Naive thymus-derived CD8-positive, alpha-beta T cell (primary cell): ENCODE data around the gene ADCY10. TPM values are rescaled to one million over a fixed set of nuclear protein-coding genes. Genes with fewer than 3 reads are reported as not detected.
A peak's percentile ranks its signal among the peaks of the same experiment; 100 is the strongest.

Experiments
- ATAC-seq, 2 donors: fragments of 150-1000 bp; cut with Tn5 transposase in 1 of 2; sonication (Bioruptor Pico), chemical (Tn5 transposase) in 1 of 2; 1 replicate in 1 of 2; 2 replicates in 1 of 2; pipeline ENCODE4 v1.10.0; 2021; ENCODE audit warnings: mild to moderate bottlenecking in 2 of 2, moderate library complexity in 2 of 2
- POLR2A ChIA-PET: fragments of 350-600 bp; sonication (Branson Sonifier 250); formaldehyde crosslinking; loops from one replicate; lab custom pipeline; 2021; ENCODE audit warnings: antibody characterized with exemption; lab: Charles Lee
- DNase-seq, 10 donors: peaks; one replicate each; pipeline versions ENCODE4 v3.0.0 to v3.0.0-alpha.2; 2020 to 2022
- H3K27ac Mint-ChIP-seq, 10 donors: one replicate each; pipeline ENCODE4 v1.8.0; 2020 to 2022; ENCODE audit warnings: mild to moderate bottlenecking in 10 of 10, mixed read lengths in 10 of 10, moderate library complexity in 4 of 10, inconsistent platforms in 1 of 10
- H3K27me3 Mint-ChIP-seq, 5 donors: one replicate each; pipeline ENCODE4 v1.8.0; 2021 to 2022; ENCODE audit warnings: mixed read lengths in 5 of 5
- H3K36me3 Mint-ChIP-seq, 3 donors: one replicate each; pipeline ENCODE4 v1.8.0; 2020 to 2022; ENCODE audit warnings: mixed read lengths in 3 of 3, mild to moderate bottlenecking in 2 of 3, inconsistent platforms in 1 of 3
- H3K4me1 Mint-ChIP-seq, 4 donors: one replicate each; pipeline ENCODE4 v1.8.0; 2021 to 2022; ENCODE audit warnings: mixed read lengths in 4 of 4
- H3K4me3 Mint-ChIP-seq, 10 donors: one replicate each; pipeline ENCODE4 v1.8.0; 2020 to 2022; ENCODE audit warnings: mild to moderate bottlenecking in 10 of 10, mixed read lengths in 10 of 10, moderate library complexity in 6 of 10, inconsistent platforms in 1 of 10
- H3K9me3 Mint-ChIP-seq, 9 donors: one replicate each; pipeline ENCODE4 v1.8.0; 2020 to 2022; ENCODE audit warnings: mixed read lengths in 9 of 9, mild to moderate bottlenecking in 3 of 9, inconsistent platforms in 1 of 9, moderate library complexity in 1 of 9
- polyA plus RNA-seq, 3 donors: library from polyadenylated mRNA; unstranded; fragments of 300-500 nt; fragmentation: Illumina TruSeq; gene quantifications; one replicate each; pipeline ENCODE4 v1.2.3, GENCODE V29; 2021
- total RNA-seq, 8 experiments: library from RNA in 2 of 8; stranded (reverse) in 2 of 8; gene quantifications; one replicate each; pipeline ENCODE4 v1.2.3 and lab custom pipeline; 2021 to 2026

ADCY10 gene
- total and polyA plus RNA-seq, 5 experiments from 2014 or later = 0.41 to 1.1 TPM; not detected in 3

DNA sequence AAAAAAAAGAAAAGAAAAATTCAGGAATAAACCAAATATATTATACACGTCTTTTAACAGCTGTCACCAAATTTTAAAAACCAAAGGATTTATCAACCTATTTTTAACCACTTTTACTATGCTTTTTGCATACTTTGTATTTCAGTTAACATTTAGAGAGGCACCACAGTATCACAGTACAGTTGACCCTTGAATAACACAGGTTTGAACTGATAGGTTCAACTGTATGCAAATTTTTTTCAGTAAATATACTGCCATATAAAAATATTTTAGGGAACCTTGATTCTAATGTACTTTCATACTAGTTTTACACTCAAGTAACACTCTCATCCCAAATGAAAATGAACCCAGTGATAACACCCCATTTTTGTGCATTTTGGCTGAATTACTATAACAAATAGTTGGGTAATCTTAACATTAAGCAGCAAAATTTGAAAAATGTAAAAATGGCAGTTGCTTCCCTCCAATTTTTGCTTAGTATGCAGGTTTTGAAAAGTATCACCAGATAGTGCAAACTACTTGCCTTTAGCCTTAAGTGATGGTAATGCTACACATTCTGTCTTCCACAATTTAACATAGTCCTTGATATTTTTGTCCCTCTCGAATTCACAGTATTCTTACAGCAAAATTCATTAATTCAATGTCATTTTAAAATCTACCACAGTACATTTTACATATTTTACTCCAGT, 10.8 kb upstream of the ADCY10 start:
- Mint-ChIP-seq H3K4me1 (peaks cover 8 to 23% (median 12%) of the 10 kb centered on the region in 4 donors), H3K27ac (no peak overlapping the region), H3K4me3 (no peak overlapping the region), H3K9me3 (no peaks in the 10 kb centered on the region), H3K36me3 (peaks cover 0 to 26% (median 5%) of the 10 kb centered on the region in 3 donors), H3K27me3 (no peaks in the 10 kb centered on the region)
- no peak for ATAC-seq
- no peak for DNase-seq
- POLR2A ChIA-PET = interaction anchor here (0.5 to 1.2 kb wide), 2 partner anchors 11 to 28 kb away, joined by 3 to 4 read pairs; no protein-coding TSS in a partner anchor

DNA sequence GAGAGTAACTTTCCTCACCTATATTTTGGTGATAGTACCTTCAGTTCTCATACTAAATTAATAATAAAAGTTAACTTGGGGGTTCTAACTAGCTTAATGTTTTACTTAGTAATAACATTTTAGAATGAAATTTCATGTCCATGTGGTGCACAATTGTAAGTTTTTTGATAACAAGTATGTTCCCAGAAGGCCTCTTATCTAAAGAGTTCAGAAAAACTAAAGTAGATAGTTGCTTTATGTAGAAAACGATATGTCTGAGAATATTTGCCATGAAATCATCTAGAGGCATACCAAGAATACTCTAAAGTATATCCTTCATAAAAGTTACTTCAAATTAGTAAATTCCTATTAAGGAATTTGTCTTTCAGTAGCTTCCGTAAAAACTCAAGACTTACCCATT, 10.2 kb upstream of the ADCY10 start:
- H3K4me1 Mint-ChIP-seq = peaks cover 8 to 21% (median 12%) of the 10 kb centered on the region in 4 donors
- H3K27ac Mint-ChIP-seq = no peak overlapping the region
- POLR2A ChIA-PET = interaction anchor here (1.2 kb wide), 1 partner anchor 12 kb away, joined by 4 read pairs; no protein-coding TSS in a partner anchor
- no peak for ATAC-seq
- no peaks in the 10 kb centered on the region for H3K9me3 Mint-ChIP-seq
- H3K36me3 Mint-ChIP-seq = peaks cover 0 to 28% (median 5%) of the 10 kb centered on the region in 3 donors
- H3K27me3 Mint-ChIP-seq = no peaks in the 10 kb centered on the region
- H3K4me3 Mint-ChIP-seq = no peak overlapping the region
- no peak for DNase-seq

DNA sequence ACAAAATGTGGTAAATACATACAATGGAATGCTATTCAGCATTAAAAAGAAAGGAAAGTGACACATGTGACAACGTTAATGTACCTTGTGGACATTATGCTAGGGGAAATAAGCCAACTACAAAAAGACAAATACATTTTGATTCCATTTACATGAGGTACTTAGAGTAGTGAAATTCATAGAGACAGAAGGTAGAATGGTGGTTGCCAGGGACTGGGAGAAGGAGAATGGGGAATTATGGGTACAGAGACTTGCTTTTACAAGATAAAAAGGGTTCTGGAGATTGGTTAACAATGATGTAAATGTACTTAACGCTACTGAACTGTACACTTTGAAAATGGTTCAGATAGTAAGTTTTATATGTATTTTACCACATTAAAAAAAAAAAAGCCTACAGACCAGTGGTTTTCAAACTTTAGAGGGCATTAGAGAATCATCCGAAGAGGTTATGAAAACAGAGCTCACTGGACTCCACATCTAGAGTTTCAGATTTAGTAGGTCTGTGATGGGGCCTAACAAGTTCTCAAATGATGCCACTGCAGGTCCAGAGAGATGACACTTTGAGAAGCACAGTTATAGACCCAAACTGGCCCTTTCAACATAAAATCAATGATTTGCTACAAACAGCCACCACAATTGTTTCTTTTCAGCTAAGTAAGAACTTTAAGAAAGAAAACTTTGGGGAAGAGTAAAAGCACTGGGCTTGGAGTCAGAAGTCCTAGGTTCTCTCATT, 9.6 kb upstream of the ADCY10 start:
- no peaks in the 10 kb centered on the region for H3K27me3 Mint-ChIP-seq
- no peak overlapping the region for H3K4me3 Mint-ChIP-seq
- POLR2A ChIA-PET = interaction anchor here (1.2 kb wide), 1 partner anchor 12 kb away, joined by 4 read pairs; no protein-coding TSS in a partner anchor

DNA sequence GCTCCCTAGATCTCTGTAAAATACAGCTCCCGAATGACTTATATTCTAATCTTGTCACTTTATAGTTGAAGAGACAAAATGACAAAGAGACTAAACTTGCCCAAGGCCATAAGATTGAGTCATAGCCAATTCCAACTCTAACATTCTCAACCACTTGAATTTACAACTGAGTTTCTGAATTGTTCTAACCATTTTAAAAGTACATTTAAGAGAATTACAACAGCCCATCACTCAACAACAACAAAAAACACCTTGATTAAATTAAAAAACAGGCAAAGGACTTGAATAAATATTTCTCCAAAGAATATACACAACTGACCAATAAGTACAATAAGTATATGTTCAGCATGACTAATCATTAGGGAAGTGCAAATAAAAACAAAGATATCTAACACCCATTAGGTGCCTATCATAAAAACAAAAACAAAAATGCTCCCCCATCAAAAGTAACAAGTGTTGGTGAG, 8.7 kb upstream of the ADCY10 start:
- H3K9me3 Mint-ChIP-seq = no peaks in the 10 kb centered on the region
- H3K27me3 Mint-ChIP-seq = no peaks in the 10 kb centered on the region
- no peak overlapping the region for H3K4me3 Mint-ChIP-seq
- H3K27ac Mint-ChIP-seq = no peak overlapping the region
- ATAC-seq (no peak), DNase-seq (no peak)
- POLR2A ChIA-PET = no interaction called here
- peaks cover 8 to 20% (median 12%) of the 10 kb centered on the region in 4 donors for H3K4me1 Mint-ChIP-seq
- peaks cover 0 to 40% (median 8%) of the 10 kb centered on the region in 3 donors for H3K36me3 Mint-ChIP-seq

More for the DNA sequence above, 9.6 kb upstream of the ADCY10 start:
- Mint-ChIP-seq H3K9me3 (no peaks in the 10 kb centered on the region), H3K4me1 (peaks cover 8 to 21% (median 12%) of the 10 kb centered on the region in 4 donors), H3K27ac (no peak overlapping the region), H3K36me3 (peaks cover 0 to 31% (median 5%) of the 10 kb centered on the region in 3 donors)
- ATAC-seq (no peak), DNase-seq (no peak)

DNA sequence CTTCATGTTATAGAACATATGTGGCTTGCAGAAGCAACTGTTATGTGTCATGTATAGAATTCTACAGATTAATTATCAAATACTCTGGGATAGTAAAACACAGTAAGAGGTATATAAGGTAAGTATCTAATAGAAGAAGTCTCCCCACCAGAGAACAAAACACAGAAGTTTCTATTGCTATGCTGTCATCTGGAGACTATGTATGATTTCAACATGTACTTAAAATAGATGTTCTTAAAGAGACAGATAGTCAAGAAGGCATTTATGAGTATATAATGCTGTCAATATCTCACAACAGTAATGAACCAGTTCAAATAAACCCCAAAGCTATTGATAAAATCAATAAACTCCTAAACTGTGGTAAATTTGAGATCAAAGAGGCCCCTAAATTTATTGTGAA, 8.1 kb upstream of the ADCY10 start:
- H3K9me3 Mint-ChIP-seq = no peaks in the 10 kb centered on the region
- POLR2A ChIA-PET = no interaction called here
- H3K4me1 Mint-ChIP-seq = peaks cover 4 to 15% (median 7%) of the 10 kb centered on the region in 4 donors
- ATAC-seq = no peak
- H3K36me3 Mint-ChIP-seq = peaks cover 0 to 46% (median 10%) of the 10 kb centered on the region in 3 donors
- no peak for DNase-seq
- no peak overlapping the region for H3K27ac Mint-ChIP-seq
- no peak overlapping the region for H3K4me3 Mint-ChIP-seq
- H3K27me3 Mint-ChIP-seq = no peaks in the 10 kb centered on the region

DNA sequence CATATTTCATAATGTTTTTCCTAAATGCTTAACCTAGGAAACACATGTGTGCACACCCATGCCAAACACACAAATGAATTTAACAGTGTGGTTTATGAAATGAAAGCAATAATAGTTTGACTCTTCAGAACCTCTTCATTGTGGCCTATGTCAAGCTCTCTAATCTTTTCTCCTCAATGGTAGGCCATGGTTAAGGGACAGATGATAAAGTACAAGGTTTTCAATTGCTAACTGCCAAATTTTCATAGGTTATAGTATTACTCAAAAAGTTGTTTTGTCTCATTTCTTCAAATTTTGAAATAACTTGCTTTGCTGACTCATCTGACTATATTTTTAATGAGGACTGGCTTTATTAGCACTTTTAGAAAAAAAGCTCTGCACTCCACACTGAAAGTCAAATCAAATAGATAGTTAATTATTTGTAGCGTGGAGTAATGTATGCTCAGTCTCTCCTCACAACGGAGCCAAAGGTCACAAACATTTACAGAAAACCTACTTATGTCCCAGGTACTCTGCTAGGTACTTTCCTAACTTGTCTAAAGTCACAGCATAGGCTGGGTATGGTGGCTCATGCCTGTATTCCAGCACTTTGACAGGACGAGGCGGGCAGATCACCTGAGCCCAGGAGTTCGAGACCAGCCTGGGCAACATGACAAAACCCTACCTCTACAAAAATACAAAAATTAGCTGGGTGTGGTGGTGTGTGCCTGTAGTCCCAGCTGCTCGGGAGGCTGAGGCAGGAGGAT, 3.0 kb upstream of the ADCY10 start:
- H3K4me1 Mint-ChIP-seq = peaks cover 0 to 2% (median under 1%) of the 10 kb centered on the region in 4 donors
- no peak for DNase-seq
- ATAC-seq = no peak
- peak overlapping the region in 1 of 10 donors; percentile 43 for H3K27ac Mint-ChIP-seq
- no peak overlapping the region for H3K4me3 Mint-ChIP-seq
- H3K27me3 Mint-ChIP-seq = no peaks in the 10 kb centered on the region
- no peaks in the 10 kb centered on the region for H3K9me3 Mint-ChIP-seq
- POLR2A ChIA-PET = interaction anchor here (1.3 kb wide), 1 partner anchor 20 kb away, joined by 3 read pairs; the partner anchor contains the start of genes DCAF6 and MPC2
- H3K36me3 Mint-ChIP-seq = peaks cover 0 to 48% (median 9%) of the 10 kb centered on the region in 3 donors

DNA sequence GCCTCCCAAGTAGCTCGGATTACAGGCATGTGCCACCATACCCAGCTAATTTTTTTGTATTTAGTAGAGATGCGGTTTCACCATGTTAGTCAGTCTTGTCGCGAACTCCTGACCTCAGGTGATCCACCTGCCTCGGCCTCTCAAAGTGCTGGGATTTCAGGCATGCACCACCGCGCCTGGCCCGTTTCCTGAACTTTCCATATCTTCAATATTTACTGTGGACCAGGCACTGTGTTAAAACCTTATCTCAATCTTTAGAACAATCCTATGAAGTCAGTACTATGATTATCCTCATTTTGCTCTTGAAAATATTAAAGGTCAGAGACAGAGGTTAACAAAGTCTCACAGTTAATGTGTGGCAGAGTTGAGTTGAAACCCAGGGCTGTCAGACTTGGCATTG, 1.6 kb upstream of the ADCY10 start:
- Mint-ChIP-seq H3K27me3 (no peaks in the 10 kb centered on the region), H3K27ac (peak overlapping the region in 2 of 10 donors; percentile 42 to 48), H3K4me1 (peaks cover 0 to 1% (median 0%) of the 10 kb centered on the region in 4 donors), H3K4me3 (no peak overlapping the region), H3K36me3 (peaks cover 0 to 48% (median 9%) of the 10 kb centered on the region in 3 donors), H3K9me3 (peaks cover 0 to under 1% (median 0%) of the 10 kb centered on the region in 9 donors)
- POLR2A ChIA-PET = no interaction called here
- DNase-seq = no peak
- ATAC-seq = no peak

DNA sequence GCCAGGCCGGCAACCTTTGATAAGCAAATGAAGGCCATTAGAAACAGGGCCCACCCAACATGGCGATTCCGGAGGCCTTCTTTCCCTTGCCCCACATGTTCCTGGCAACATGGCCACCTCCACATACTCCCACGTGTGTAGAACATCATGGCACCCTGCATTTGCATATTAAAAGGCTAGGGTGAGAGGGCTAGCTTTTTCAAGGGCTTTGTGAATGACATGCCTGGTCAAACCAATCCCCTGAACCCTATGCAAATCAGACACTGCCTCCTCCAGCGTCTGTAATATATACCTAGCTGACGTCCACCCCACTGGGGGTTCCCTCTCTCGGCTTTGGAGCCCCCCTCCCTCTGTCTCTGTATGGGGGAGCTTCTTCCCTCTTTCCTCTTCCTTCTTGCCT, 1.6 kb downstream of the ADCY10 start:
- Mint-ChIP-seq H3K9me3 (peaks cover 0 to 26% (median 9%) of the 10 kb centered on the region in 9 donors), H3K36me3 (peaks cover 8 to 21% (median 10%) of the 10 kb centered on the region in 3 donors), H3K4me3 (no peak overlapping the region), H3K27me3 (no peaks in the 10 kb centered on the region), H3K4me1 (peaks cover 0 to 1% (median 0%) of the 10 kb centered on the region in 4 donors), H3K27ac (no peak overlapping the region)
- no peak for DNase-seq
- POLR2A ChIA-PET = no interaction called here
- no peak for ATAC-seq

DNA sequence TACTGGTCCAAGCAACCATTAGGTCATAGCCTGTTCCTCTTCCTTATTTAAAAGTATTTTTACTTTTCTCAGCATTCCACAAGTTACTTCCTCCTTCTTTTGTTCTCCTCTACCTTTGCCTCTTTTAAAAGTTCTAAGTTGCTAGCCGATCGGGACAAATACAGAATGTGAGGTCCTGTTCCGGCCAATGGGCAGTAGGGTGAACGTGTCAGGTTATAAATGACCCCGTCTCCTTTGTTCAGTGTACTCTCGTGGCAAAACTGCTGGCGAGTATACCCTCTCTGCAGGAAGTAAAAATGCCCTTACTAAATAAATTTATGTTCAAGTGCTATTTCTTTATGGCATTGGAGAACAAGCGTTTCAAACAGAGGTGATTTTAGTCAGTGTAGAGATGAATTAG, 2.5 kb downstream of the ADCY10 start:
- DNase-seq = no peak
- peaks cover 0 to 26% (median 9%) of the 10 kb centered on the region in 9 donors for H3K9me3 Mint-ChIP-seq
- no peak overlapping the region for H3K4me3 Mint-ChIP-seq
- ATAC-seq = no peak
- POLR2A ChIA-PET = no interaction called here
- H3K27me3 Mint-ChIP-seq = peaks cover 0 to 2% (median 0%) of the 10 kb centered on the region in 5 donors
- peaks cover 2 to 14% (median 10%) of the 10 kb centered on the region in 3 donors for H3K36me3 Mint-ChIP-seq
- H3K4me1 Mint-ChIP-seq = peaks cover 0 to 1% (median 0%) of the 10 kb centered on the region in 4 donors
- no peak overlapping the region for H3K27ac Mint-ChIP-seq

DNA sequence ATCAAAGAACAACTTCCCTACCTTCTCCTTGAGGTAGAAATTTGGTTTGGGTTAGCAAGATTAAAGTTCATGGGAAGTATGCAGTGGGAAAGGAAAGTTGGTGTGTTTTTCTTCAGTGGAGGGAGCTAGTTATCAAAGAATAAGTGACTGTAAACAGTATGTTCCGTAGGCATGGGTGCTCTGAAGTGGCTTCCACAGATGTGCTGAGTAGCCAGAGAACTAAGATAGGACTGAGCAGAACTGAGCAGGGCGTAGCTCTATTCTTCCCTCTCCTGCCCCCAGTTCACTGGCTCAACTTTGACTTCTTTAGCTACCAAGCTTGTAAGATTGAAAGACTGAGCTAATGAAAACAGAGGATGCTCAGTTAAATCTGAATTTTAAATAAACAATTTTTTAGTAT, 3.4 kb downstream of the ADCY10 start:
- H3K27ac Mint-ChIP-seq = no peak overlapping the region
- POLR2A ChIA-PET = no interaction called here
- DNase-seq (no peak), ATAC-seq (peak in 1 of 2 donors; percentile 33)
- H3K4me3 Mint-ChIP-seq = no peak overlapping the region
- no peaks in the 10 kb centered on the region for H3K4me1 Mint-ChIP-seq
- H3K27me3 Mint-ChIP-seq = peaks cover 0 to 2% (median 0%) of the 10 kb centered on the region in 5 donors
- peaks cover 2 to 10% (median 6%) of the 10 kb centered on the region in 3 donors for H3K36me3 Mint-ChIP-seq
- H3K9me3 Mint-ChIP-seq = peaks cover 0 to 26% (median 9%) of the 10 kb centered on the region in 9 donors

DNA sequence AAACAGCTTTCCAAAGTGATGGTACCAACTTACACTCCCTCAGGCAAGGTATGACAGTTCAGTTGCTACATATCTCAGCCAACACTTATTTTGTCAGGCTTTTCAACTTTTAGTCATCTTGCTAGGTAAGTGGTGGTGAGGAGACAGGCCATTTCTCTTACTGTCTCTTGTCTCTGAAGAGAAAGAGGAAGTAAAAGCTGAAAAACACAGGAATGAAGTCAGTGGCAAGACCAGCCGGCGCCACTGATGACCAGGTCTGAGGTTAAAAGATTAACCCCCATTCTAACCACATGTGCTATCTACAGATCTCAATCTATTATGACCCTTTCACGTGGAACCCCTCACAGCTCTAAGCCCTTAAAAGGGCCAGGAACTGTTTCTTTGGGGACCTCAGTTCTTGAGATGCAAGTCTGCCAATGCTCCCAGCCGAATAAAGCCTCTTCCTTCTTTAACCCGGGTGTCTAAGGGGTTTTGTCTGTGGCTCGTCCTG, 4.2 kb downstream of the ADCY10 start:
- POLR2A ChIA-PET = no interaction called here
- Mint-ChIP-seq H3K36me3 (peaks cover 2 to 10% (median 3%) of the 10 kb centered on the region in 3 donors), H3K4me1 (no peaks in the 10 kb centered on the region), H3K27ac (no peak overlapping the region), H3K9me3 (peaks cover 0 to 26% (median 9%) of the 10 kb centered on the region in 9 donors), H3K4me3 (no peak overlapping the region), H3K27me3 (peaks cover 0 to 2% (median 0%) of the 10 kb centered on the region in 5 donors)
- no peak for DNase-seq
- ATAC-seq = no peak

DNA sequence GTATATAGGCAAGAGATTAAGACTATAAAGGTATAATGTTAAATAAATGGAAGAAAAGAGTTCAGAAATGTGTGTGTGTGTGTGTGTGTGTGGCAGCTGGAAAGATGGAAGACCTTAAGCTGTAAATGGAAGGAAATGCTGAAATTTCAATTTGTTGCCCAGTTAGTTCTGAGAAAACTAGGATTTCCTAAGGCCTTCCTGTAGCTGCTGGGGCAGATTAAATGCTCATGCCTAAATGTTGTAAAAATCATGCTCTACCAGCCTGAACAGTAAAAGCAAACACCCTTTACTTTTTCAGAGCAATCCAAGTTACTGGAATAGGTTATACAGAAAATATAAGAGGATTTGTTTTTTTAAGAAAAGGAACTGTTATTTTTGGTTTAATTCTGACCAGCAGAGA, 8.3 kb downstream of the ADCY10 start:
- peaks cover 0 to 26% (median 9%) of the 10 kb centered on the region in 9 donors for H3K9me3 Mint-ChIP-seq
- DNase-seq = no peak
- H3K4me3 Mint-ChIP-seq = no peak overlapping the region
- no peak for ATAC-seq
- H3K36me3 Mint-ChIP-seq = peaks cover 0 to 10% (median 2%) of the 10 kb centered on the region in 3 donors
- H3K4me1 Mint-ChIP-seq = no peaks in the 10 kb centered on the region
- POLR2A ChIA-PET = no interaction called here
- H3K27me3 Mint-ChIP-seq = peaks cover 0 to 5% (median 5%) of the 10 kb centered on the region in 5 donors
- no peak overlapping the region for H3K27ac Mint-ChIP-seq
